GM23338 (cell line): ENCODE measurements around the gene TAS2R41. TPM values are rescaled to one million over a fixed set of nuclear protein-coding genes. Genes with fewer than 3 reads are reported as not detected.

Source experiments
- ATAC-seq: fragments of 200-7000 bp; cut with Tn5 transposase; 3 replicates; pipeline ENCODE4 v1.9.1; 2020
- DNase-seq: peaks from one replicate; pipeline ENCODE4 v3.0.0-alpha.2; 2015; ENCODE audit warnings: low spot score
- H2AFZ ChIP-seq: fragments of 200-600 bp; sonication (generic); 2 replicates; pipeline ENCODE4 v1.8.0; 2016; ENCODE audit warnings: antibody characterized with exemption, mild to moderate bottlenecking, moderate library complexity
- H3F3A ChIP-seq: fragments of 200-600 bp; sonication (generic); replicated peaks from 2 replicates; pipeline ENCODE4 v1.8.0; 2017; ENCODE audit warnings: antibody characterized with exemption, mixed run types, low read depth
- H3K27ac ChIP-seq: fragments of 200-600 bp; sonication (generic); 2 replicates; pipeline ENCODE4 v1.6.1; 2016; ENCODE audit warnings: low read depth
- H3K27me3 ChIP-seq: fragments of 200-600 bp; sonication (generic); 2 replicates; pipeline ENCODE4 v1.8.0; 2016; ENCODE audit warnings: mild to moderate bottlenecking, mixed run types, moderate library complexity; ENCODE audit not compliant: insufficient read depth
- H3K36me3 ChIP-seq: fragments of 200-600 bp; sonication (generic); 2 replicates; pipeline ENCODE4 v1.8.0; 2016; ENCODE audit warnings: mild to moderate bottlenecking; ENCODE audit not compliant: insufficient read depth
- H3K4me1 ChIP-seq: fragments of 200-600 bp; sonication (generic); 2 replicates; pipeline ENCODE4 v1.8.0; 2016; ENCODE audit warnings: mild to moderate bottlenecking, moderate library complexity; ENCODE audit not compliant: insufficient read depth
- H3K4me2 ChIP-seq: fragments of 200-600 bp; sonication (generic); 2 replicates; pipeline ENCODE4 v1.7.1; 2017; ENCODE audit warnings: mixed run types
- H3K4me3 ChIP-seq: fragments of 200-600 bp; sonication (generic); 2 replicates; pipeline ENCODE4 v1.6.1; 2016; ENCODE audit warnings: mixed run types
- H3K79me2 ChIP-seq: fragments of 200-600 bp; sonication (generic); replicated peaks from 2 replicates; pipeline ENCODE4 v1.8.0; 2017; ENCODE audit warnings: mild to moderate bottlenecking; ENCODE audit not compliant: insufficient read depth
- H3K9me2 ChIP-seq: fragments of 200-600 bp; sonication (generic); 2 replicates; pipeline ENCODE4 v1.8.0; 2017; ENCODE audit not compliant: insufficient read depth
- H4K20me1 ChIP-seq: fragments of 200-600 bp; sonication (generic); replicated peaks from 2 replicates; pipeline ENCODE4 v1.8.0; 2017; ENCODE audit warnings: mild to moderate bottlenecking; ENCODE audit not compliant: insufficient read depth
- H3K27ac Mint-ChIP-seq: 2 replicates; pipeline ENCODE4 v1.8.0; 2020; ENCODE audit warnings: inconsistent platforms, mild to moderate bottlenecking, moderate library complexity, mixed read lengths
- H3K27me3 Mint-ChIP-seq: 3 replicates; pipeline ENCODE4 v1.8.0; 2022; ENCODE audit warnings: low read depth, mild to moderate bottlenecking, moderate library complexity, mixed read lengths, inconsistent platforms; ENCODE audit not compliant: insufficient read depth, poor library complexity
- H3K36me3 Mint-ChIP-seq: 3 replicates; pipeline ENCODE4 v1.8.0; 2021; ENCODE audit warnings: low read depth, mild to moderate bottlenecking, inconsistent platforms, moderate library complexity, mixed read lengths
- H3K4me1 Mint-ChIP-seq: 3 replicates; pipeline ENCODE4 v1.8.0; 2020; ENCODE audit warnings: mild to moderate bottlenecking, inconsistent platforms, mixed read lengths
- H3K4me3 Mint-ChIP-seq: 3 replicates; pipeline ENCODE4 v1.8.0; 2021; ENCODE audit warnings: moderate library complexity, mild to moderate bottlenecking, inconsistent platforms, mixed read lengths
- H3K9me3 Mint-ChIP-seq: 3 replicates; pipeline ENCODE4 v1.8.0; 2020; ENCODE audit warnings: moderate library complexity, mild to moderate bottlenecking, inconsistent platforms, mixed read lengths
- CREB1 ChIP-seq: fragments of 250-450 bp; sonication (Bioruptor Pico); IDR thresholded peaks from 2 replicates; pipeline ENCODE4 v1.5.0; 2020; ENCODE audit warnings: low read depth, mild to moderate bottlenecking, moderate library complexity
- CTCF ChIP-seq, 2 experiments: fragments of 200-600 bp in 1 of 2; sonication (generic) in 1 of 2; conservative IDR thresholded peaks; 2 replicates each; pipeline versions ENCODE4 v1.5.1 to v1.6.1; 2016 to 2017; ENCODE audit warnings: antibody characterized with exemption in 2 of 2, low read depth in 2 of 2, mild to moderate bottlenecking in 2 of 2, moderate library complexity in 1 of 2
- ETS1 ChIP-seq: IDR thresholded peaks from 2 replicates; pipeline ENCODE4 v1.6.1; 2016; ENCODE audit warnings: antibody characterized with exemption
- EZH2 ChIP-seq: fragments of 200-600 bp; sonication (generic); IDR thresholded peaks from one replicate; pipeline ENCODE4 v1.8.0; 2017; ENCODE audit warnings: antibody characterized with exemption, mild to moderate bottlenecking, low read depth; ENCODE audit not compliant: unreplicated experiment
- EZH2phosphoT487 ChIP-seq: fragments of 200-600 bp; sonication (generic); IDR thresholded peaks from one replicate; pipeline ENCODE4 v1.8.1; 2018; ENCODE audit warnings: antibody characterized with exemption; ENCODE audit not compliant: unreplicated experiment
- JUNB ChIP-seq: IDR thresholded peaks from one replicate; pipeline ENCODE4 v1.6.1; 2016; ENCODE audit warnings: antibody characterized with exemption; ENCODE audit not compliant: unreplicated experiment
- NANOG ChIP-seq: IDR thresholded peaks from 2 replicates; pipeline ENCODE4 v1.6.1; 2016; ENCODE audit warnings: antibody characterized with exemption, borderline replicate concordance
- POLR2AphosphoS5 ChIP-seq: IDR thresholded peaks from 2 replicates; pipeline ENCODE4 v1.6.1; 2016; ENCODE audit warnings: antibody characterized with exemption, low read depth
- REST ChIP-seq: IDR thresholded peaks from one replicate; pipeline ENCODE4 v1.6.1; 2018; ENCODE audit warnings: antibody characterized with exemption; ENCODE audit not compliant: unreplicated experiment
- STAT1 ChIP-seq: IDR thresholded peaks from one replicate; pipeline ENCODE4 v1.6.1; 2016; ENCODE audit warnings: antibody characterized with exemption; ENCODE audit not compliant: unreplicated experiment
- ZNF114 ChIP-seq: fragments of 250-450 bp; sonication (Bioruptor Pico); IDR thresholded peaks from 2 replicates; pipeline ENCODE4 v1.5.0; 2020; ENCODE audit warnings: mild to moderate bottlenecking, moderate library complexity
- ZNF331 ChIP-seq: fragments of 250-450 bp; sonication (Bioruptor Pico); IDR thresholded peaks from 2 replicates; pipeline ENCODE4 v1.5.0; 2020; ENCODE audit warnings: low read depth, mild to moderate bottlenecking, moderate library complexity
- ZNF462 ChIP-seq: fragments of 250-450 bp; sonication (Bioruptor Pico); IDR thresholded peaks from 2 replicates; pipeline ENCODE4 v1.5.0; 2020; ENCODE audit warnings: mild to moderate bottlenecking, moderate library complexity
- polyA plus RNA-seq: library from polyadenylated mRNA; unstranded; fragments of >200 nt; fragmentation: Nextera tagmentation; extraction: Ambion mirVana; gene quantifications from 2 replicates; pipeline ENCODE4 v1.2.1, GENCODE V29; 2016
- total RNA-seq: library from RNA; depleted of rRNA; stranded (reverse); fragments of >200 nt; shearing (Covaris generic); gene quantifications from 2 replicates; pipeline ENCODE4 v1.2.3, GENCODE V29; 2014

TAS2R41 gene
- total and polyA plus RNA-seq, 2 experiments from 2014 or later = 1.2 TPM; not detected in 1

GRCh38 chr7:143497008-143497795, 19.5 kb downstream of the TAS2R41 start:
- no peak for ATAC-seq
- no peaks in the 10 kb centered on the region for H3K79me2 ChIP-seq
- no peaks in the 10 kb centered on the region for H3K36me3 ChIP-seq
- DNase-seq = no peak
- H3K9me3 Mint-ChIP-seq = no peaks in the 10 kb centered on the region
- no peak overlapping the region for H2AFZ ChIP-seq
- no peaks in the 10 kb centered on the region for H3K27me3 ChIP-seq
- no peak overlapping the region for H3K4me2 ChIP-seq
- peaks cover 3% of the 10 kb centered on the region; the same call in 1 of the 3 replicates for H3K4me1 Mint-ChIP-seq
- H3K9me2 ChIP-seq = no peaks in the 10 kb centered on the region; the same call in none of the 2 replicates
- H3K27ac ChIP-seq = no peak overlapping the region
- no peaks in the 10 kb centered on the region for H3K4me1 ChIP-seq
- H3F3A ChIP-seq = no peaks in the 10 kb centered on the region
- no peaks in the 10 kb centered on the region for H4K20me1 ChIP-seq
- TF ChIP-seq ZNF462 (CRISPR knock-in tag) = no peak
- no peak for TF ChIP-seq CTCF (conservative IDR thresholded peaks at IDR 0.05; ENCODE audit: low read depth in 2 of 2)
- no peak for TF ChIP-seq ZNF331 (CRISPR knock-in tag)
- no peak for TF ChIP-seq EZH2phosphoT487
- no peak for TF ChIP-seq STAT1
- TF ChIP-seq CREB1 (CRISPR knock-in tag) = no peak
- TF ChIP-seq ZNF114 (CRISPR knock-in tag) = no peak
- TF ChIP-seq REST = no peak
- no peak for TF ChIP-seq EZH2
- no peak for TF ChIP-seq JUNB
- TF ChIP-seq POLR2AphosphoS5 = no peak
- TF ChIP-seq ETS1 = no peak
- TF ChIP-seq NANOG = no peak
- H3K4me3 Mint-ChIP-seq = no peak overlapping the region
- H3K4me3 ChIP-seq = no peak overlapping the region
- no peaks in the 10 kb centered on the region for H3K36me3 Mint-ChIP-seq
- no peak overlapping the region for H3K27ac Mint-ChIP-seq
- peaks cover 4% of the 10 kb centered on the region for H3K27me3 Mint-ChIP-seq
